ENCODE measurements around the gene LTBP1. TPM values are rescaled to one million over a fixed set of nuclear protein-coding genes. Genes with fewer than 3 reads are reported as not detected.

Gene LTBP1
- total and polyA plus RNA-seq, 2 donors (not counting 1 experiment from before 2014, with no cell fraction given) = 0.69 TPM; not detected in 1

DNA sequence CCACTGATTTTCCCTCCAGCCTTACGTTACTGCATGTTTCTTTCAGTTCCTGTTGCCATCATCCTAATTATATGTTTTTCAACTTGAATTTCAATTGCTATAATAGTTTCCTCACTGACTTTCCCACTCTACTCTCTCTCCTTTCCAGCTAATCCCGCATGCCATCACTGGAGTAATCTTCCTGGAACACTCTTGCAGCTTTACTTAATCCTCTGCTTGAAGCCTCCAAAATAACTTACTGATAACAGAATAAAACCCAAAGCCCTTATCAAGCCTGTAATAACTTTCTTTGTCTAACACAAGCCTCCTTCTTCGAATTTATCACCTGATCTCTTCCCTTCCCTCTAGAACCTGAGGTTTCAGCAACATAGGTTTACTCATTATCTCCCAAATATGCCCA, 237.3 kb downstream of the LTBP1 start:
- 81% methylated on average over 3 of the region's 3 CpGs for WGBS (ENCODE audit: insufficient coverage)
- H3K9ac ChIP-seq (ENCODE audit: low read length) = no peak overlapping the region
- no peak overlapping the region for H3K4me3 ChIP-seq (ENCODE audit: control extremely low read depth in 1 of 5, extremely low read depth in 1 of 5, insufficient read depth in 1 of 5, low read depth in 2 of 5, low read length in 4 of 5)
- no peak overlapping the region for H2AFZ ChIP-seq (ENCODE audit: insufficient read depth, low read depth, low read length, poor library complexity, severe bottlenecking)
- Mint-ChIP-seq H3K4me1 (no peaks in the 10 kb centered on the region), H3K27me3 (no peaks in the 10 kb centered on the region), H3K9me3 (ENCODE audit: insufficient read depth) (no peaks in the 10 kb centered on the region), H3K4me3 (no peak overlapping the region), H3K27ac (no peak overlapping the region)
- POLR2A ChIA-PET = no interaction called here
- H3K27ac ChIP-seq (ENCODE audit: low read length in 2 of 2) = no peak overlapping the region
- H3K79me2 ChIP-seq (ENCODE audit: control insufficient read depth, insufficient read depth, low read length) = no peaks in the 10 kb centered on the region
- no peak overlapping the region for H3K4me2 ChIP-seq (replicated peaks; ENCODE audit: low read depth, low read length, poor library complexity, severe bottlenecking)
- no peak for DNase-seq
- intact Hi-C loops (cut with micrococcal nuclease) = no loop called here
- H3K27me3 ChIP-seq (replicated peaks in 1 of 4; ENCODE audit: control extremely low read depth in 1 of 4, control insufficient read depth in 3 of 4, insufficient read depth in 4 of 4, low read length in 3 of 4) = no peaks in the 10 kb centered on the region
- no peaks in the 10 kb centered on the region for H3K4me1 ChIP-seq (ENCODE audit: control insufficient read depth in 2 of 2, insufficient read depth in 2 of 2, low read length in 2 of 2)
- H3K36me3 ChIP-seq (replicated peaks in 1 of 2; ENCODE audit: control extremely low read depth in 1 of 2, control insufficient read depth in 1 of 2, extremely low read depth in 1 of 2, insufficient read depth in 2 of 2, low read length in 1 of 2) = no peaks in the 10 kb centered on the region
- H4K20me1 ChIP-seq (ENCODE audit: control insufficient read depth, insufficient read depth, low read length, poor library complexity, severe bottlenecking) = no peaks in the 10 kb centered on the region
- H3K9me3 ChIP-seq (ENCODE audit: control extremely low read depth in 1 of 3, control insufficient read depth in 2 of 3, insufficient read depth in 1 of 3, low read length in 2 of 3) = no peaks in the 10 kb centered on the region
- ATAC-seq (ENCODE audit: low read depth) = no peak
- TF ChIP-seq CTCF (IDR thresholded peaks at IDR 0.05) = no peak
- CTCF ChIA-PET = no interaction called here

- 90% methylated on average over 2 of the region's 6 CpGs for WGBS (ENCODE audit: insufficient coverage)
- ChIA-PET POLR2A (no interaction called here), CTCF (no interaction called here)
- Histone ChIP-seq H3K79me2 (ENCODE audit: control insufficient read depth, insufficient read depth, low read length) (no peaks in the 10 kb centered on the region), H3K27me3 (replicated peaks in 1 of 4; ENCODE audit: control extremely low read depth in 1 of 4, control insufficient read depth in 3 of 4, insufficient read depth in 4 of 4, low read length in 3 of 4) (no peaks in the 10 kb centered on the region), H2AFZ (ENCODE audit: insufficient read depth, low read depth, low read length, poor library complexity, severe bottlenecking) (no peak overlapping the region), H3K4me3 (ENCODE audit: control extremely low read depth in 1 of 5, extremely low read depth in 1 of 5, insufficient read depth in 1 of 5, low read depth in 2 of 5, low read length in 4 of 5) (no peak overlapping the region), H3K9ac (ENCODE audit: low read length) (no peak overlapping the region), H3K9me3 (ENCODE audit: control extremely low read depth in 1 of 3, control insufficient read depth in 2 of 3, insufficient read depth in 1 of 3, low read length in 2 of 3) (no peaks in the 10 kb centered on the region), H3K27ac (ENCODE audit: low read length in 2 of 2) (no peak overlapping the region), H3K4me2 (replicated peaks; ENCODE audit: low read depth, low read length, poor library complexity, severe bottlenecking) (no peak overlapping the region), H3K36me3 (replicated peaks in 1 of 2; ENCODE audit: control extremely low read depth in 1 of 2, control insufficient read depth in 1 of 2, extremely low read depth in 1 of 2, insufficient read depth in 2 of 2, low read length in 1 of 2) (no peaks in the 10 kb centered on the region), H4K20me1 (ENCODE audit: control insufficient read depth, insufficient read depth, low read length, poor library complexity, severe bottlenecking) (no peaks in the 10 kb centered on the region), H3K4me1 (ENCODE audit: control insufficient read depth in 2 of 2, insufficient read depth in 2 of 2, low read length in 2 of 2) (no peaks in the 10 kb centered on the region)
- intact Hi-C loops (cut with micrococcal nuclease) = no loop called here
- DNase-seq (no peak), ATAC-seq (ENCODE audit: low read depth) (no peak)
- H3K4me3 Mint-ChIP-seq = no peak overlapping the region
- H3K27ac Mint-ChIP-seq = no peak overlapping the region
- no peaks in the 10 kb centered on the region for H3K27me3 Mint-ChIP-seq
- TF ChIP-seq EZH2 (IDR thresholded peaks at IDR 0.05; ENCODE audit: borderline replicate concordance, insufficient read depth, low read depth, low read length, poor library complexity, severe bottlenecking) (no peak), CTCF (IDR thresholded peaks at IDR 0.05) (no peak)
- no peaks in the 10 kb centered on the region for H3K9me3 Mint-ChIP-seq (ENCODE audit: insufficient read depth)
- H3K4me1 Mint-ChIP-seq = no peaks in the 10 kb centered on the region
Measured at GRCh38 chr2:33186937-33187336, 240.2 kb downstream of the LTBP1 start.
